H1 (cell line): ENCODE measurements around the gene CFLAR. TPM values are rescaled to one million over a fixed set of nuclear protein-coding genes. Genes with fewer than 3 reads are reported as not detected.

Experiments
- CTCF ChIA-PET: fragments of 300-600 bp; sonication (Branson Sonifier 250); formaldehyde crosslinking; loops from one replicate; lab custom pipeline; 2021; ENCODE audit not compliant: partially characterized antibody; lab: Charles Lee
- POLR2A ChIA-PET: fragments of 300-600 bp; sonication (Branson Sonifier 250); formaldehyde crosslinking; loops from one replicate; lab custom pipeline; 2021; ENCODE audit warnings: inconsistent platforms; ENCODE audit not compliant: partially characterized antibody; lab: Charles Lee
- DNase-seq, 2 experiments: peaks; one replicate each; pipeline versions ENCODE4 v3.0.0 to v3.0.0-alpha.2; 2010 to 2022; ENCODE audit warnings: low spot score in 2 of 2, low read depth in 1 of 2, mixed read lengths in 1 of 2
- FAIRE-seq: peaks from 2 replicates; lab custom pipeline; 2011; peaks lifted over from hg19 to GRCh38; lab: Jason Lieb, UNC
- H2AFZ ChIP-seq: 2 replicates; pipeline ENCODE4 v1.8.1; 2012; ENCODE audit warnings: low read length, inconsistent platforms
- H2AK5ac ChIP-seq: 2 replicates; pipeline ENCODE4 v1.6.1; 2013; ENCODE audit warnings: low read depth, low read length
- H2BK120ac ChIP-seq: replicated peaks from 2 replicates; pipeline ENCODE3; 2013; ENCODE audit warnings: low read depth, low read length, inconsistent platforms
- H2BK12ac ChIP-seq: 2 replicates; pipeline ENCODE4 v1.6.1; 2013; ENCODE audit warnings: low read depth, low read length
- H2BK15ac ChIP-seq: 2 replicates; pipeline ENCODE4 v1.6.1; 2013; ENCODE audit warnings: low read length
- H2BK20ac ChIP-seq: 2 replicates; pipeline ENCODE4 v1.6.1; 2013; ENCODE audit warnings: low read length
- H2BK5ac ChIP-seq: 2 replicates; pipeline ENCODE4 v1.6.1; 2013; ENCODE audit warnings: low read depth, low read length
- H3K14ac ChIP-seq: 2 replicates; pipeline ENCODE4 v1.6.1; 2013; ENCODE audit warnings: inconsistent platforms; ENCODE audit not compliant: insufficient read length
- H3K18ac ChIP-seq: 2 replicates; pipeline ENCODE4 v1.6.1; 2013; ENCODE audit warnings: low read length; ENCODE audit errors: extremely low read depth
- H3K23ac ChIP-seq: 2 replicates; pipeline ENCODE4 v1.6.1; 2013; ENCODE audit warnings: inconsistent platforms; ENCODE audit not compliant: insufficient read length
- H3K23me2 ChIP-seq: 2 replicates; pipeline ENCODE4 v1.6.1; 2013; ENCODE audit warnings: low read depth, low read length
- H3K27ac ChIP-seq: 2 replicates; pipeline ENCODE4 v1.6.1; 2011; ENCODE audit warnings: low read depth, low read length, inconsistent platforms
- H3K27me3 ChIP-seq, 4 experiments: replicated peaks in 1 of 4; 1 replicate in 1 of 4; 2 replicates in 3 of 4; pipeline versions ENCODE4 v1.6.1 to v1.8.1; 2011 to 2013; ENCODE audit warnings: low read length in 3 of 4, mild to moderate bottlenecking in 3 of 4, inconsistent platforms in 2 of 4, mixed read lengths in 2 of 4, moderate library complexity in 1 of 4; ENCODE audit not compliant: control insufficient read depth in 3 of 4, insufficient read depth in 3 of 4; ENCODE audit errors: extremely low read depth in 1 of 4
- H3K36me3 ChIP-seq, 4 experiments: 2 replicates each; pipeline versions ENCODE4 v1.6.1 to v1.8.1; 2011 to 2013; ENCODE audit warnings: mild to moderate bottlenecking in 4 of 4, low read length in 3 of 4, moderate library complexity in 2 of 4, control low read depth in 1 of 4, inconsistent platforms in 1 of 4; ENCODE audit not compliant: insufficient read depth in 4 of 4, control insufficient read depth in 2 of 4
- H3K4ac ChIP-seq: replicated peaks from 2 replicates; pipeline ENCODE3; 2013; ENCODE audit warnings: low read length, low read depth, mixed read lengths, inconsistent platforms; ENCODE audit not compliant: insufficient read length
- H3K4me1 ChIP-seq, 4 experiments: replicated peaks in 1 of 4; 1 replicate in 1 of 4; 2 replicates in 3 of 4; pipeline versions ENCODE4 v1.6.1 to v1.8.1; 2011 to 2013; ENCODE audit warnings: low read length in 3 of 4, inconsistent platforms in 2 of 4, mixed read lengths in 1 of 4; ENCODE audit not compliant: insufficient read depth in 4 of 4, control insufficient read depth in 3 of 4
- H3K4me2 ChIP-seq, 2 experiments: 2 replicates each; pipeline versions ENCODE4 v1.6.1 to v1.8.1; 2011 to 2013; ENCODE audit warnings: low read depth in 2 of 2, low read length in 2 of 2, control low read depth in 1 of 2, inconsistent platforms in 1 of 2, mild to moderate bottlenecking in 1 of 2; ENCODE audit not compliant: insufficient read depth in 1 of 2
- H3K4me3 ChIP-seq, 4 experiments: fragments of 200-600, 300-600 bp in 1 of 4; sonication (generic), shearing (Covaris generic), sonication (Bioruptor Twin) in 1 of 4; 2 replicates each; pipeline versions ENCODE4 v1.5.1 to v1.8.1; 2011 to 2016; ENCODE audit warnings: low read length in 4 of 4, low read depth in 3 of 4, control low read depth in 2 of 4, inconsistent platforms in 2 of 4, mild to moderate bottlenecking in 2 of 4, mixed read lengths in 1 of 4, moderate library complexity in 1 of 4; ENCODE audit not compliant: insufficient read depth in 2 of 4; ENCODE audit errors: extremely low read depth in 1 of 4
- H3K56ac ChIP-seq: replicated peaks from 2 replicates; pipeline ENCODE3; 2013; ENCODE audit warnings: low read depth, mild to moderate bottlenecking, mixed read lengths, low read length, inconsistent platforms; ENCODE audit not compliant: insufficient read length
- H3K79me1 ChIP-seq: 2 replicates; pipeline ENCODE4 v1.6.1; 2013; ENCODE audit warnings: low read depth, low read length, control low read depth
- H3K79me2 ChIP-seq, 2 experiments: 2 replicates each; pipeline versions ENCODE4 v1.6.1 to v1.8.1; 2012 to 2013; ENCODE audit warnings: low read length in 2 of 2, mild to moderate bottlenecking in 2 of 2, inconsistent platforms in 1 of 2; ENCODE audit not compliant: insufficient read depth in 2 of 2, control insufficient read depth in 1 of 2
- H3K9ac ChIP-seq, 4 experiments: replicated peaks in 1 of 4; 1 replicate in 1 of 4; 2 replicates in 3 of 4; pipeline versions ENCODE4 v1.6.1 to v1.8.1; 2011 to 2013; ENCODE audit warnings: low read depth in 3 of 4, low read length in 3 of 4, control low read depth in 2 of 4, mild to moderate bottlenecking in 2 of 4, moderate library complexity in 2 of 4, inconsistent platforms in 1 of 4; ENCODE audit errors: extremely low read depth in 1 of 4
- H3K9me3 ChIP-seq, 2 experiments: 2 replicates each; pipeline versions ENCODE4 v1.6.1 to v1.8.1; 2012 to 2013; ENCODE audit warnings: mild to moderate bottlenecking in 2 of 2, moderate library complexity in 2 of 2, control low read depth in 1 of 2, inconsistent platforms in 1 of 2, low read depth in 1 of 2, low read length in 1 of 2, mixed read lengths in 1 of 2; ENCODE audit not compliant: insufficient read depth in 2 of 2
- H4K20me1 ChIP-seq, 2 experiments: replicated peaks in 1 of 2; 2 replicates each; pipeline versions ENCODE3 to v1.8.1; 2011 to 2013; ENCODE audit warnings: inconsistent platforms in 2 of 2, low read length in 2 of 2, mild to moderate bottlenecking in 1 of 2; ENCODE audit not compliant: insufficient read depth in 2 of 2, control insufficient read depth in 1 of 2
- H4K5ac ChIP-seq: 2 replicates; pipeline ENCODE4 v1.6.1; 2013; ENCODE audit warnings: low read length, low read depth, mixed read lengths, inconsistent platforms; ENCODE audit not compliant: insufficient read length
- H4K8ac ChIP-seq: 2 replicates; pipeline ENCODE4 v1.8.0; 2013; ENCODE audit warnings: mild to moderate bottlenecking, moderate library complexity, low read length, inconsistent platforms; ENCODE audit not compliant: insufficient read depth; ENCODE audit errors: extremely low read depth
- H4K91ac ChIP-seq: replicated peaks from 2 replicates; pipeline ENCODE3; 2013; ENCODE audit warnings: low read length, mixed read lengths, inconsistent platforms; ENCODE audit not compliant: insufficient read length
- ASH2L ChIP-seq: fragments of 200-600, 300-600 bp; sonication (generic); IDR thresholded peaks from one replicate; pipeline ENCODE4 v1.7.1; 2017; ENCODE audit warnings: low read length
- CREB1 ChIP-seq: IDR thresholded peaks from 2 replicates; pipeline ENCODE4 v1.6.1; 2012; ENCODE audit warnings: inconsistent platforms
- CTCF ChIP-seq, 3 experiments: IDR thresholded peaks; 1 replicate in 2 of 3; 2 replicates in 1 of 3; pipeline versions ENCODE4 v1.5.1 to v1.6.1; 2011; ENCODE audit warnings: low read length in 3 of 3, mild to moderate bottlenecking in 3 of 3, inconsistent platforms in 2 of 3, low read depth in 1 of 3, moderate library complexity in 1 of 3; ENCODE audit not compliant: insufficient read depth in 1 of 3; ENCODE audit errors: control extremely low read depth in 1 of 3
- FOSL1 ChIP-seq: IDR thresholded peaks from 2 replicates; pipeline ENCODE4 v1.6.1; 2011; ENCODE audit warnings: mild to moderate bottlenecking, low read depth, low read length, moderate library complexity; ENCODE audit not compliant: insufficient read depth
- HDAC2 ChIP-seq, 2 experiments: fragments of 300-600 bp in 1 of 2; sonication (generic) in 1 of 2; IDR thresholded peaks; 2 replicates each; pipeline ENCODE4 v1.6.1; 2011 to 2012; ENCODE audit warnings: low read depth in 2 of 2, low read length in 2 of 2, mild to moderate bottlenecking in 2 of 2, moderate library complexity in 2 of 2, borderline replicate concordance in 1 of 2, inconsistent platforms in 1 of 2
- RNF2 ChIP-seq: fragments of 200-900, 300-1000 bp; sonication (generic); IDR thresholded peaks from 2 replicates; pipeline ENCODE4 v1.7.1; 2016; ENCODE audit warnings: borderline replicate concordance, low read depth, mild to moderate bottlenecking, antibody characterized with exemption, low read length; ENCODE audit not compliant: poor library complexity, severe bottlenecking; ENCODE audit errors: missing control alignments
- SIN3A ChIP-seq, 2 experiments: IDR thresholded peaks in 1 of 2; conservative IDR thresholded peaks in 1 of 2; 2 replicates each; pipeline ENCODE4 v1.6.1; 2011 to 2012; ENCODE audit warnings: low read length in 2 of 2, improper control_type of control experiment in 1 of 2, low read depth in 1 of 2, mild to moderate bottlenecking in 1 of 2
- TAF1 ChIP-seq: IDR thresholded peaks from 2 replicates; pipeline ENCODE4 v1.6.1; 2011; ENCODE audit warnings: mild to moderate bottlenecking, low read depth, low read length
- WGBS, 2 experiments: shearing (Covaris generic) in 1 of 2; methylation state at CpG; one replicate each; pipeline versions ENCODE4 v1.1.6 to v1.1.7; 2013 to 2015; ENCODE audit warnings: low lambda C conversion rate in 2 of 2, mixed read lengths in 2 of 2, inconsistent platforms in 1 of 2, low coverage in 1 of 2, missing lambda C conversion rate in 1 of 2; ENCODE audit not compliant: insufficient replicate concordance in 2 of 2, insufficient coverage in 1 of 2, insufficient read length in 1 of 2; ENCODE audit errors: extremely low coverage in 1 of 2, missing lambda C conversion rate in 1 of 2; 5-methylcytosine and 5-hydroxymethylcytosine counted together
- polyA plus RNA-seq, 7 experiments: library from polyadenylated mRNA; depleted of rRNA in 3 of 7; stranded (reverse) in 5 of 7; unstranded in 2 of 7; fragments of >200 nt in 5 of 7; fragments of 200-250 nt in 2 of 7; gene quantifications; 1 replicate in 5 of 7; 2 replicates in 1 of 7; 4 replicates in 1 of 7; pipeline versions ENCODE4 v1.2.1 to v1.2.3, GENCODE V29; 2011 to 2013; ENCODE audit warnings: missing spikeins in 2 of 7, mixed read lengths in 2 of 7
- total RNA-seq: library from RNA; stranded (reverse); fragmentation: NEBNext Ultra II Directional; extraction: Animal tissue kit (Norgen Biotek cat#: 25700); gene quantifications from 2 replicates; pipeline ENCODE4 v1.2.1, GENCODE V29; 2021

Gene CFLAR
- total and polyA plus RNA-seq, 2 of the 8 experiments (the other 6 are each of a cell fraction or from before 2014, with no cell fraction given) = 1.1 to 3.9 TPM

DNA sequence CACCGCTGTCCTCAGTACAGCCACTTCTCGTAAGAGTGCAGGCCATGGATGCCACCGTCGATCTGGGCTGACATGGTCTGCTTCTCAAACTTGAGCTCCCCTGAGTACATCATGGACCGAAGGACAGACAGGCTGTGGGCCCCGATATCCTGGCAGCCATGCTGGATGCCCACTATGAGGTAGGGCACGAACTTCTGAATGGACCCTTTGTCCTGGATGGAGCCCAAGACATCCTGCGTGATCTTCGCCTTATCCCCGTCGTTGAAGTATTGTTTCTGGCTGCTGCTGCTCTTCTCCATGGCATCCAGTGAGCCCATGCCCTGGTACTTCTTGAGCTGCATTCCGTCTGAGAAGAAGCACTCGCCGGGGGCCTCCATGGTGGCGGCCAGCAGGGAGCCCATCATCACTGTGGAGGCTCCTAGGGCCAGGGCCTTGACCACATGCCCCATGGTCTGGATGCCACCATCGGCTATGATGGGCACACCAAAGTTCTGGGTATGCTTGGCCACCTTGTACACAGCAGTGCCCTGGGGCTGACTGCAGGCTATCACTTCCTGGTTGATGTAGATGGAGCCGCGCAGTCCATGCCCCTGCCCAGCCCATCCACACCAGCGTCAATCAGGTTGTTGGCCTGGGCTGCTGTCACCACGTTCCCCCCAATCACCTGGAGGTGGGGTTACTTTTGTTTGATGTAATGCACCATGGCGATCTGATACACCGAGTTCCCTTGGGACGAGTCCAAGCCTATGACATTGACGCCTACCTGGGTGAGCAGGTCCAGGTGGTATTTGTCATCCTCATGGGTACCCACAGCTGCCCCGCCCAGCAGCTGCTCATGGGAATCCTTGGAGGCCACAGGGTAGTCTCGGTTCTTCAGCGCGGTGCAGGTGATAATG lies 21.8 kb downstream of the CFLAR start:
- no peak overlapping the region for H2AK5ac ChIP-seq
- H3K79me1 ChIP-seq = no peaks in the 10 kb centered on the region
- H3K79me2 ChIP-seq = no peaks in the 10 kb centered on the region
- ChIA-PET CTCF (interaction anchor here (1.2 to 1.7 kb wide), 2 partner anchors 22 to 40 kb away, joined by 3 to 5 read pairs; no protein-coding TSS in a partner anchor), POLR2A (interaction anchor here (1.1 kb wide), 1 partner anchor 20 kb away, joined by 4 read pairs; no protein-coding TSS in a partner anchor)
- H2BK20ac ChIP-seq = no peak overlapping the region
- no peak overlapping the region for H3K4me2 ChIP-seq
- H3K23ac ChIP-seq = no peak overlapping the region
- H4K91ac ChIP-seq = no peak overlapping the region
- H2AFZ ChIP-seq = no peak overlapping the region
- H2BK120ac ChIP-seq = no peak overlapping the region
- H3K9ac ChIP-seq = no peak overlapping the region
- FAIRE-seq (no peak), DNase-seq (no peak)
- no peak overlapping the region for H3K18ac ChIP-seq
- H3K27me3 ChIP-seq = no peaks in the 10 kb centered on the region
- H4K8ac ChIP-seq = no peak overlapping the region
- peaks cover 0 to 2% (median under 1%) of the 10 kb centered on the region in 4 experiments; a peak in 2 of 8 replicates for H3K36me3 ChIP-seq
- H4K5ac ChIP-seq = no peak overlapping the region
- no peaks in the 10 kb centered on the region for H3K23me2 ChIP-seq
- H3K4me1 ChIP-seq = peaks cover 0 to 3% (median 0%) of the 10 kb centered on the region in 4 experiments; a peak in 2 of 7 replicates
- no peak overlapping the region for H3K14ac ChIP-seq
- no peaks in the 10 kb centered on the region; a peak in 1 of 4 replicates for H3K9me3 ChIP-seq
- no peak overlapping the region for H3K56ac ChIP-seq
- no peak overlapping the region for H2BK12ac ChIP-seq
- H2BK5ac ChIP-seq = no peak overlapping the region
- no peak overlapping the region for H2BK15ac ChIP-seq
- TF ChIP-seq RNF2 (no peak), CREB1 (no peak), FOSL1 (no peak), HDAC2 (IDR thresholded peaks at IDR 0.05; ENCODE audit: borderline replicate concordance in 1 of 2, low read depth in 2 of 2, low read length in 2 of 2) (no peak), TAF1 (no peak), ASH2L (no peak), SIN3A (conservative IDR thresholded peaks at IDR 0.05 in 1 of 2, IDR thresholded peaks at IDR 0.05 in 1 of 2; ENCODE audit: low read depth in 1 of 2, low read length in 2 of 2) (no peak), CTCF (IDR thresholded peaks at IDR 0.05; ENCODE audit: control extremely low read depth in 1 of 3, insufficient read depth in 1 of 3, low read depth in 1 of 3, low read length in 3 of 3) (no peak)
- H3K4me3 ChIP-seq = no peak overlapping the region
- H4K20me1 ChIP-seq = no peaks in the 10 kb centered on the region
- no peak overlapping the region for H3K4ac ChIP-seq
- WGBS, 2 experiments = 95% methylated on average over 28 of the region's 28 CpGs; no CpG with 5 or more reads in 1 of the 2 experiments
- no peak overlapping the region for H3K27ac ChIP-seq
